Central memory CD8-positive, alpha-beta T cell (primary cell): Measurements from ENCODE around the gene ARHGAP32.
"Not testable (repeated sequence)": the region's sequence is repeated elsewhere in the genome, so short reads cannot be mapped to it uniquely, and the experiment has no call there.

Source experiments
- ATAC-seq: fragments of 150-1000 bp; cut with Tn5 transposase; replicated peaks from 2 replicates; pipeline ENCODE4 v1.10.0; 2022; ENCODE audit warnings: mild to moderate bottlenecking, moderate FRiP score, moderate number of reproducible peaks; ENCODE audit not compliant: poor library complexity, severe bottlenecking; ENCODE audit errors: extremely low read depth
- DNase-seq, 2 donors: peaks; one replicate each; pipeline ENCODE4 v3.0.0; 2021; ENCODE audit warnings: low spot score in 2 of 2
- H3K27ac Mint-ChIP-seq: one replicate; pipeline ENCODE4 v1.8.0; 2022; ENCODE audit warnings: low read depth, mild to moderate bottlenecking, moderate library complexity, mixed read lengths
- H3K27me3 Mint-ChIP-seq: one replicate; pipeline ENCODE4 v1.8.0; 2022; ENCODE audit warnings: mixed read lengths
- H3K36me3 Mint-ChIP-seq: one replicate; pipeline ENCODE4 v1.8.0; 2022; ENCODE audit warnings: mild to moderate bottlenecking, moderate library complexity, mixed read lengths; ENCODE audit not compliant: insufficient read depth
- H3K4me1 Mint-ChIP-seq: one replicate; pipeline ENCODE4 v1.8.0; 2022; ENCODE audit warnings: mixed read lengths
- H3K4me3 Mint-ChIP-seq: one replicate; pipeline ENCODE4 v1.8.0; 2022; ENCODE audit warnings: mild to moderate bottlenecking, moderate library complexity, mixed read lengths
- H3K9me3 Mint-ChIP-seq: one replicate; pipeline ENCODE4 v1.8.0; 2022; ENCODE audit warnings: mixed read lengths

Gene ARHGAP32

DNA sequence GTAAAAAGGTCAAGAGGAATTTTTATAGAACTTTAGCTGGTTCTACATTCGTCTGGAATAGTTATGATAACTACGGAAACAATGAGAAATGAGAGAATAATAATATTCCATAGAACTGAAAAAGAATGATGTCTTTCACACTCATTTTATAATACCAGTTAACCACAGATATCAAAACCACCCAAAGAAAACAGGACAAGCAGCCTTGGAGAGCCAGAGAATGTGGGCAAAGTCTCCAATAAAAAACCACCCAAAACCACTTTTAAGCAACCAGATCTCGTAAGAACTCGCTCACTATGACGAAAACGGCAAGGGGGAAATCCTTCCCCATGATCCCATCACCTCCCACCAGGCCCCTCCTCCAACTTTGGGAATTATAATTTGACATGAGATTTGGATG, 60.8 kb downstream of the ARHGAP32 start:
- no peaks in the 10 kb centered on the region for H3K36me3 Mint-ChIP-seq
- H3K9me3 Mint-ChIP-seq, result no peaks in the 10 kb centered on the region
- H3K27ac Mint-ChIP-seq, result no peak overlapping the region
- ATAC-seq (no peak), DNase-seq (no peak)
- H3K4me1 Mint-ChIP-seq, result no peaks in the 10 kb centered on the region
- H3K27me3 Mint-ChIP-seq, result no peaks in the 10 kb centered on the region
- H3K4me3 Mint-ChIP-seq, result no peak overlapping the region

DNA sequence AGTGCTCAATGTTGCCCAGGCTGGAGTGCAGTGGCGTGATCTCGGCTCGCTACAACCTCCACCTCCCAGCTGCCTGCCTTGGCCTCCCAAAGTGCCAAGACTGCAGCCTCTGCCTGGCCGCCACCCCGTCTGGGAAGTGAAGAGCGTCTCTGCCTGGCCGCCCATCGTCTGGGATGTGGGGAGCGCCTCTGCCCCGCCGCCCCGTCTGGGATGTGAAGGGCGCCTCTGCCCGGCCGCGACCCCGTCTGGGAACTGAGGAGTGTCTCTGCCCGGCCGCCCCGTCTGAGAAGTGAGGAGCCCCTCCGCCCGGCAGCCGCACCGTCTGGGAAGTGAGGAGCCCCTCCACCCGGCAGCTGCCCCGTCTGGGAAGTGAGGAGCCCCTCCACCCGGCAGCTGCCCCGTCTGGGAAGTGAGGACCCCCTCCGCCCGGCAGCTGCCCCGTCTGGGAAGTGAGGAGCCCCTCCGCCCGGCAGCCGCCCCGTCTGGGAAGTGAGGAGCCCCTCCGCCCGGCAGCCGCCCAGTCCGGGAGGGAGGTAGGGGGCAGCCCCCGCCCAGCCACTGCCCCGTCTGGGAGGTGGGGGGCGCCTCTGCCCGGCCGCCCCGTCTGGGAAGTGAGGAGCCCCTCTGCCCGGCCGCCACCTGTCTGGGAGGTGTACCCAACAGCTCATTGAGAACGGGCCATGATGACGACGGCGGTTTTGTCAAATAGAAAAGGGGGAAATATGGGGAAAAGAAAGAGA, 63.1 kb downstream of the ARHGAP32 start:
- not testable (repeated sequence) for H3K27me3 Mint-ChIP-seq, DNase-seq, H3K4me1 Mint-ChIP-seq, H3K4me3 Mint-ChIP-seq, H3K36me3 Mint-ChIP-seq, ATAC-seq, H3K27ac Mint-ChIP-seq, H3K9me3 Mint-ChIP-seq

DNA sequence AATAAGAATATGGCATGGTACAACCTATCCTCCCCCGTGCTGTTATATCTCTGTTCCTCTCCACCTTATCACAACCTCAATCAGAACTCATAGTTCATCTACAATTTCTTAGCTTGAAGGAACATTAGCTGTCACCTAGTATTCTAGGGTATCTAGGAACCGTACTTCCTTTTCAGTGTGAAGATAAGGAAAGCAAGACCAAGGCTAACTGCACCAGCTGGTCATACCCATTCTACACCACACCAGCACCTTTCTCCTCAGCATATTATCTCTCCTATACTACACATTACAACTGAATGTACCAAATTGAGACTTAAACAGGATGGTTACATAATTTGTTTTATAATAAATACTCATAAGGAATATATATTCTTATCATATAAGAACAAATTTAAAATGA, 73.1 kb downstream of the ARHGAP32 start:
- H3K27ac Mint-ChIP-seq, result no peak overlapping the region
- DNase-seq (no peak), ATAC-seq (no peak)
- H3K27me3 Mint-ChIP-seq, result peaks cover 6% of the 10 kb centered on the region
- no peaks in the 10 kb centered on the region for H3K36me3 Mint-ChIP-seq
- no peak overlapping the region for H3K4me3 Mint-ChIP-seq
- H3K9me3 Mint-ChIP-seq, result no peaks in the 10 kb centered on the region
- H3K4me1 Mint-ChIP-seq, result no peaks in the 10 kb centered on the region

DNA sequence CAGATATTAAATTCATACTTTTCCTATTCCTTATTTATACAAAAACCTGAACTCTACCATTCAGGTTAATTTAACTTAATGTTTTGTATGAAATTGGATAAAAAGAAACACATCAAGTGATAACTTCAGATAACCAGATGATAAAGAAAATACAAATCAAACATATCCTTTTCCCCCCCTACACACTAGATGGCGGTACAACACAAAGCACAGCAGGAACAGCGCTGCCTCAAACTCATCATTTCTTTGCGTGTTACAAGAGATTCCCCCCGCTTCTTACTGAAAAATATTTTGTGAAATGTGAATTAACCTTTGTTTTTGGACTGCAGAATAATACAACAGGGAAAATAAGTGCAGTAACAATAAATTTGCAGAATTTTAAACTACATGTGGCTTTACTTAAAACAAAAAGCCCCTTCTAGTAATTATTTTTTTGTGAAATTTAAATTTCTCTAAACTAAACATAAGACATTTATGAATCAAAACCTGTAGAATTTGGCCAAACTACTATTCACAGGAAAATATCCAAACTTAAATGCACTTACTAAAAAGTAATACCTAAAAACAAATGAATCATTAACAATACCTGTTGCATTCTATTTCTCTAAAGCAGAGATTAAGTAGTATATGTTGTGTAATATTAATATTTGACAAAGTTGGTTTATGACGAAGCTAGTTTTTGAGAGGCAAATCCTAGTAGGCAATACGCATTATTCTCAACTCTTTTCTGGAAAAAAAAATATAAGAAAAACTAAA, 74.4 kb downstream of the ARHGAP32 start:
- no peaks in the 10 kb centered on the region for H3K36me3 Mint-ChIP-seq
- H3K4me1 Mint-ChIP-seq, result no peaks in the 10 kb centered on the region
- peaks cover 6% of the 10 kb centered on the region for H3K27me3 Mint-ChIP-seq
- ATAC-seq (no peak), DNase-seq (no peak)
- H3K4me3 Mint-ChIP-seq, result no peak overlapping the region
- H3K27ac Mint-ChIP-seq, result no peak overlapping the region
- no peaks in the 10 kb centered on the region for H3K9me3 Mint-ChIP-seq

DNA sequence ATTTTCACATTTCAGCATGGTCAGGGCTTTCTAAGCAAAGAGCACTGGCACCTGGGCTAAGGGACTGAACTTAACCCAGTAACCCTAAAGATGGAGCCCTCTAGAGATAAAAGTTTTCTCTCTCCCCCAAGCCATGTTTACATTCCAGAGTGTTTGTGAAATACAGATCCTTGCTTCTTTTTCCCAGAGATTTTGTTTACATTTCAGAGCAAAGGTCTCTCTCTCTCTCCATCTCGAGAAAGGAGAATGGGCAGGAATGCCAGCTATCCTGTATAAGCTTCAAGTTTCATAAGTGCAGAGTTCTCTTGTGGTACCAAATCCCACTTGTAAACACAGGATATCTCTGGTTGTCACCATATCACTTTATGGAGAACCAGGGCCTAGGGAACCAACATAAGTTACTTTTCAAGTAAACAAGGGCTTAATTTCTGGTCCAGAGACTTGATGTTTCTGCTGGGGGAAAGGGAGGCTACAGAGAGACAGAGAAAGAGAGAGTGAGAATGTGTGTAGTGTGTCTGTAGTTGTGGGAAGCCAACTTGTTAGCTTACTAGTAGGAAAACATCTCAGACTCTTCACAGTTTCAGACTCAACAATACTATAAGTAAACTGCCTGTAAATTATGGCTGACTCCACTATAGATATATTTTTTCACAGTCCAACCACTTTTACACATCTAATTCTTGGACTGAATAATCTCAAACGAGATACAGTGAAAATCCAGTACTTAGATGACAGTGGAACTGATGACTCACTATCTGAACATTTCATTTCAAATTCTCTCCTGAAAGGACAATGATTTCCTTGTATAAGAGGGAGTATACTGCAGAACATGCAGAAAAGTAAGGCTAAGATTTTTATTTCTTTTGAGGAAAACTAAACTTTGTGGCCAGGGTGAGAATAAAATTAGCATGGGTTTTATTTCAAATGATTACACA, 76.2 kb downstream of the ARHGAP32 start:
- peaks cover 6% of the 10 kb centered on the region for H3K27me3 Mint-ChIP-seq
- DNase-seq (no peak), ATAC-seq (no peak)
- no peak overlapping the region for H3K4me3 Mint-ChIP-seq
- H3K27ac Mint-ChIP-seq, result no peak overlapping the region
- no peaks in the 10 kb centered on the region for H3K9me3 Mint-ChIP-seq
- H3K4me1 Mint-ChIP-seq, result no peaks in the 10 kb centered on the region
- no peaks in the 10 kb centered on the region for H3K36me3 Mint-ChIP-seq

DNA sequence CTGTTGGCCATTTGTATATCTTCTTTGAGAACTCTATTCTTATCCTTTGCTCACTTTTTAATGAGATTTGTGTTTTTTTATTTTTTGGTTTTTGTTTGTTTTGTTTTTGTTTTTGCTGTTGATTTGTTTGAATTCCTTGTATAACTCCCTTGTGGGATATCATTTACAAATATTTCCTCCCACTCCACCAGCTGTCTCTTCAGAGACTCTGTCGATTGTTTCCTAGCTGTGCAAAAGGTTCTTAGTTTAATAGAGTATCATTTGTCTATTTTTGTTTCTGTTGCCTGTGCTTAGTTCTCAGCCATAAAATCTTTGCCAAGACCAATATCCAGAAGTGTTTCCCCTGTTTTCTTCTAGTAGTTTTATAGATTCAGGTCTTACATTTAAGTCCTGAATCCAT, 82.4 kb downstream of the ARHGAP32 start:
- no peaks in the 10 kb centered on the region for H3K36me3 Mint-ChIP-seq
- ATAC-seq (no peak), DNase-seq (no peak)
- H3K27ac Mint-ChIP-seq, result no peak overlapping the region
- peaks cover 12% of the 10 kb centered on the region for H3K9me3 Mint-ChIP-seq
- no peaks in the 10 kb centered on the region for H3K4me1 Mint-ChIP-seq
- no peaks in the 10 kb centered on the region for H3K27me3 Mint-ChIP-seq
- no peak overlapping the region for H3K4me3 Mint-ChIP-seq

DNA sequence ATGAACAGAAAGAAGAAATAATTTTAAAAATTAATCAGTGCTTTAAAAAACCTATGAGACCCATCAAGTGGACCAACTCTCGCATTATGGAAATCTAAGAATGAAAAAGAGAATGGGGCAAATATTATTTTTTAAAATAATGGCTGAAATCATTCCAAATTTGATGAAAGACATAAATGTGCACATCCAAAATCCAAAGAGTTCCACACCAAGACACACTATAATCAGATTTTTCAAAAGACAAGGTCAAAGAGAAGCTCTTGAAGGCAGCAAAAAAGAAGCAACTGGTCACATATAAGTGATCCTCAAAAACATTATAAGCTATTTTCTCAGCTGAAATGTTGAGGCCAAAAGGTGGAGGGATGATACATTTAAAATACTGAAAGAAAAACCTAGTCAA, 85.3 kb downstream of the ARHGAP32 start:
- no peak for ATAC-seq
- DNase-seq, result no peak
- H3K9me3 Mint-ChIP-seq, result peaks cover 12% of the 10 kb centered on the region
- H3K4me3 Mint-ChIP-seq, result no peak overlapping the region
- H3K4me1 Mint-ChIP-seq, result no peaks in the 10 kb centered on the region
- H3K27me3 Mint-ChIP-seq, result peaks cover 9% of the 10 kb centered on the region
- no peaks in the 10 kb centered on the region for H3K36me3 Mint-ChIP-seq
- H3K27ac Mint-ChIP-seq, result no peak overlapping the region

DNA sequence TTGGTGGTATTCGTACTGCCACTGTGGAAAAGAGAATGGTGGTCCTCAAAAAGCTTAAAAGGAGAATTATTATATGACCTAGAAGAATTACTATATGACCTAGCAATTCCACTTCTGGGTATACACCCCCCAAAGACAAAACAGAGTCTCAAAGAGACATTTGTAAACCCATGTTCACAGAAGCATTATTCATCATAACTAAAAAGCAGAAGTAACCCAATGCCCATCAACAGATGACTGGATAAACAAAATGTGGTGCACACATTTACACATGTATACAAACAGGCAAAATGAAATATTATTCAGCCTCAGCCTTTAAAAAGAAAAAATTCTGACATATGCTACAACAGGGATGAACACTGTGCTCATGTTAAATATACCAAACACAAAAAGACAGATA, 89.4 kb downstream of the ARHGAP32 start:
- ATAC-seq (no peak), DNase-seq (no peak)
- Mint-ChIP-seq H3K36me3 (no peaks in the 10 kb centered on the region), H3K9me3 (peaks cover 12% of the 10 kb centered on the region), H3K27me3 (peaks cover 17% of the 10 kb centered on the region), H3K4me1 (no peaks in the 10 kb centered on the region), H3K4me3 (no peak overlapping the region), H3K27ac (no peak overlapping the region)

DNA sequence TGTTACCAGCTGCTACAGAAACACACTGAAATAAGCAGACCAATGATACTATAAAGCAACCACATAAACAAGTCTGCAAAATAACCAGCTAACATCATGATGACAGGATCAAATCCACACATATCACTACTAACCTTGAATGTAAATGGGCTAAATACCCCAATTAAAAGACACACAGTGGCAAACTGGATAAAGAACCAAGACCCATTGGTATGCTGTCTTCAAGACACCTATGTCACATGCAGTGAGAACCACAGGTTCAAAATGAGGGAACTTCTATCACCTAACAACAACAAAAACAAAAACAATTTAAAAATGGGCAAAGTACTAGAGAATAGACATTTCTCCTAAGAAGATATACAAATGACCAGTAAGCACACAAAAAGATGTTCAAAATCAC, 89.9 kb downstream of the ARHGAP32 start:
- Mint-ChIP-seq H3K27ac (no peak overlapping the region), H3K36me3 (no peaks in the 10 kb centered on the region), H3K4me3 (no peak overlapping the region), H3K4me1 (no peaks in the 10 kb centered on the region), H3K9me3 (peaks cover 17% of the 10 kb centered on the region), H3K27me3 (peaks cover 17% of the 10 kb centered on the region)
- ATAC-seq, result no peak
- no peak for DNase-seq

DNA sequence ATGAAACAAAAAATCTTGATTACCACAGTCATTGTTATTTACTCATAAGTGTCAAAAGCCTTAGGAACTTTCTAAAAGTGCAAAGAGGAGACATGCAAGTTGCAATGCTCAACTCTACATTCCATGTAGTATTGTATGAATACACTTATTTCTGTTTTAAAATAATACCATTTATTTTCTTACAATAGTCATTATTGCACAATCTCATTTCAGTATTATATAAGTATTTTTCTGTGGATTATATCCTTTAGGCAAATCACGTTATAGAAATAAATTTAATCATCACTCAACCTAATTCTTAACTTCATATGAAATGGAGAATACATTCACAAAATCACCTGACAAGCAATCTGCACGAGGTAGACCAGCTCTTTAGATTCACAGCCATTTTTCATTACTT, 98.8 kb downstream of the ARHGAP32 start:
- ATAC-seq (no peak), DNase-seq (no peak)
- Mint-ChIP-seq H3K9me3 (peaks cover 11% of the 10 kb centered on the region), H3K4me1 (no peaks in the 10 kb centered on the region), H3K4me3 (no peak overlapping the region), H3K36me3 (peaks cover 1% of the 10 kb centered on the region), H3K27ac (no peak overlapping the region), H3K27me3 (peaks cover 10% of the 10 kb centered on the region)

DNA sequence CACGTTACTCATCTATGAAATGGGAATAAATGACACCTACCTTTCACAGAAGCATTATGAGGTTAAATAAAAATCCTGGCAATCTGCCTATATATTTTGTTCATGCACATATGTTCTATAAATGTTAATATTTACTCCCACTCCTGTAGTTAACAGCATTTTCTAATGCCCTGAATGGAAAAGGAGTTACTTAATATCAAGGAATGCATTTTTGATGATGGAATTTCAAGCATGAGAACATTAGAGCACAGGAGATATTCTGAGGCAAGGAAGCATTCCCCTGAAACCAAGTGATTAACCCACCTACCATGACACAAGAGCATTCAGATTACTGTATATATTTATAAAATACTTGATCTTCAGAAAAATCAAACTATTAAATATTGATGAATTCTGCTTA, 102.1 kb downstream of the ARHGAP32 start:
- Mint-ChIP-seq H3K4me3 (no peak overlapping the region), H3K9me3 (no peaks in the 10 kb centered on the region), H3K4me1 (no peaks in the 10 kb centered on the region), H3K27ac (no peak overlapping the region), H3K36me3 (peaks cover 1% of the 10 kb centered on the region), H3K27me3 (peaks cover 10% of the 10 kb centered on the region)
- no peak for DNase-seq
- no peak for ATAC-seq

DNA sequence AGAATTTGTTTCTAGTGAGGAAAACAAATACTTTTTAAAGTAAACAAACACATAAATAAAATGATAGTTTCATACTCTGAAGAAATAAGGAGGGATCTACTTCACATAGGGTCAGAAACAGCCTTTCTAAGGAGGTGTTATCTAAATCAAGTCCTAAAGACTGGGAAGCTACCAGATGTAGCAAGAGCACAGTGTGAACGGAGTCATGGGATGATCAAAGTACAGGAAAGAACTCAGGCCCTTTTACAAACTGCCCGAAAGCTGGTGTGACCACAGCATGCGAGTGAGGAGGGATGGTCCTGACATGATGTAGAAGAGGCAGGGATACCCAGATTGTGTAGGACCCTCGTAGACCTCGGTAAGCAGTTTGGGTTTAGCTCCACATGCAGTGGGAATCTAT, 102.8 kb downstream of the ARHGAP32 start:
- Mint-ChIP-seq H3K27me3 (peaks cover 10% of the 10 kb centered on the region), H3K9me3 (peaks cover 3% of the 10 kb centered on the region), H3K4me3 (no peak overlapping the region), H3K36me3 (peaks cover 1% of the 10 kb centered on the region), H3K4me1 (no peaks in the 10 kb centered on the region), H3K27ac (no peak overlapping the region)
- DNase-seq, result no peak
- no peak for ATAC-seq
